SK-N-SH (cell line): Measurements from ENCODE around the gene ZNF827. TPM values are rescaled to one million over a fixed set of nuclear protein-coding genes. Genes with fewer than 3 reads are reported as not detected.

Experiments
- CTCF ChIA-PET: fragments of 300-600, 350-600 bp; formaldehyde crosslinking; extraction: SDS; loops from one replicate; lab custom pipeline; 2021; lab: Yijun Ruan, JAX
- POLR2A ChIA-PET: fragments of 350-600 bp; sonication (Branson Sonifier 250); formaldehyde crosslinking; extraction: SDS; loops from one replicate; lab custom pipeline; 2020; ENCODE audit warnings: antibody characterized with exemption, inconsistent platforms; lab: Yijun Ruan, JAX
- DNase-seq: peaks from one replicate; pipeline ENCODE4 v3.0.0; 2012
- H2AFZ ChIP-seq: fragments of 200-600 bp; sonication (generic); 2 replicates; pipeline ENCODE4 v1.8.1; 2016; ENCODE audit warnings: antibody characterized with exemption, mild to moderate bottlenecking, low read depth
- H3F3A ChIP-seq: fragments of 200-600 bp; sonication (generic); replicated peaks from 2 replicates; pipeline ENCODE3; 2016; ENCODE audit warnings: antibody characterized with exemption, mild to moderate bottlenecking; ENCODE audit not compliant: insufficient read depth
- H3K27ac ChIP-seq, 2 experiments: fragments of 200-500 bp in 1 of 2; fragments of 200-600 bp in 1 of 2; sonication (Bioruptor generic) in 1 of 2; sonication (generic), shearing (Covaris generic) in 1 of 2; 2 replicates each; pipeline versions ENCODE4 v1.5.1 to v1.6.1; 2014 to 2016; ENCODE audit warnings: low read depth in 2 of 2, inconsistent platforms in 1 of 2, low read length in 1 of 2, mild to moderate bottlenecking in 1 of 2, mixed read lengths in 1 of 2
- H3K27me3 ChIP-seq: fragments of 200-600 bp; sonication (generic), shearing (Covaris generic); 2 replicates; pipeline ENCODE4 v1.6.1; 2016; ENCODE audit warnings: mixed run types; ENCODE audit not compliant: insufficient read depth
- H3K36me3 ChIP-seq, 2 experiments: fragments of 200-500 bp in 1 of 2; fragments of 200-600 bp in 1 of 2; sonication (Bioruptor generic) in 1 of 2; sonication (generic) in 1 of 2; replicated peaks in 1 of 2; 2 replicates each; pipeline versions ENCODE3 to v1.5.1; 2014 to 2016; ENCODE audit warnings: low read length in 1 of 2, mild to moderate bottlenecking in 1 of 2; ENCODE audit not compliant: insufficient read depth in 2 of 2, control insufficient read depth in 1 of 2
- H3K4me1 ChIP-seq, 2 experiments: fragments of 200-500 bp in 1 of 2; fragments of 200-600 bp in 1 of 2; sonication (Bioruptor generic) in 1 of 2; sonication (generic), shearing (Covaris generic) in 1 of 2; 2 replicates each; pipeline versions ENCODE4 v1.5.1 to v1.6.1; 2014 to 2016; ENCODE audit warnings: low read depth in 1 of 2, low read length in 1 of 2, mixed run types in 1 of 2; ENCODE audit not compliant: insufficient read depth in 2 of 2, control insufficient read depth in 1 of 2
- H3K4me2 ChIP-seq: fragments of 200-600 bp; sonication (generic), shearing (Covaris generic); 2 replicates; pipeline ENCODE4 v1.6.1; 2017; ENCODE audit warnings: mixed run types
- H3K4me3 ChIP-seq, 2 experiments: fragments of 200-500 bp in 1 of 2; fragments of 200-600 bp in 1 of 2; sonication (Bioruptor generic) in 1 of 2; sonication (generic), shearing (Covaris generic) in 1 of 2; 2 replicates each; pipeline versions ENCODE4 v1.5.1 to v1.8.1; 2014 to 2016; ENCODE audit warnings: low read depth in 2 of 2, inconsistent platforms in 1 of 2, low read length in 1 of 2, mild to moderate bottlenecking in 1 of 2, mixed read lengths in 1 of 2, moderate library complexity in 1 of 2
- H3K79me2 ChIP-seq: fragments of 200-600 bp; sonication (generic); 2 replicates; pipeline ENCODE4 v1.8.1; 2017; ENCODE audit warnings: mild to moderate bottlenecking; ENCODE audit not compliant: insufficient read depth
- H3K9ac ChIP-seq: fragments of 200-600 bp; sonication (generic); 2 replicates; pipeline ENCODE4 v1.6.1; 2017; ENCODE audit warnings: mixed run types
- H3K9me2 ChIP-seq: fragments of 200-600 bp; sonication (generic); 2 replicates; pipeline ENCODE4 v1.6.1; 2017; ENCODE audit warnings: mixed run types
- H3K9me3 ChIP-seq: fragments of 200-600 bp; sonication (generic); 2 replicates; pipeline ENCODE4 v1.6.1; 2017; ENCODE audit warnings: mixed run types, mild to moderate bottlenecking, moderate library complexity
- H4K20me1 ChIP-seq: fragments of 200-600 bp; sonication (generic); 2 replicates; pipeline ENCODE4 v1.6.1; 2017; ENCODE audit warnings: mild to moderate bottlenecking, mixed run types; ENCODE audit not compliant: insufficient read depth
- ELF1 ChIP-seq: IDR thresholded peaks from 2 replicates; pipeline ENCODE4 v1.4.0; 2012
- EP300 ChIP-seq, 2 experiments: IDR thresholded peaks; 2 replicates each; pipeline versions ENCODE4 v1.4.0 to v1.6.1; 2012; ENCODE audit warnings: borderline replicate concordance in 1 of 2, low read depth in 1 of 2, low read length in 1 of 2
- EZH2phosphoT487 ChIP-seq: fragments of 200-600 bp; sonication (generic); IDR thresholded peaks from 2 replicates; pipeline ENCODE4 v1.6.1; 2017; ENCODE audit warnings: low read depth, mixed run types, mild to moderate bottlenecking, antibody characterized with exemption, moderate library complexity, borderline replicate concordance
- FOSL2 ChIP-seq: IDR thresholded peaks from 2 replicates; pipeline ENCODE4 v1.4.0; 2012; ENCODE audit warnings: low read depth, mild to moderate bottlenecking, moderate library complexity, borderline replicate concordance
- FOXJ3 ChIP-seq: sonication (generic); formaldehyde crosslinking; IDR thresholded peaks from 2 replicates; pipeline ENCODE4 v1.5.1; 2020; ENCODE audit warnings: mild to moderate bottlenecking, missing genetic modification reagents
- FOXM1 ChIP-seq: IDR thresholded peaks from 2 replicates; pipeline ENCODE4 v1.4.0; 2012; ENCODE audit warnings: low read depth, mild to moderate bottlenecking
- JUND ChIP-seq: IDR thresholded peaks from 2 replicates; pipeline ENCODE4 v1.4.0; 2012
- MEF2A ChIP-seq: IDR thresholded peaks from 2 replicates; pipeline ENCODE4 v1.4.0; 2012; ENCODE audit warnings: low read depth, borderline replicate concordance
- NFIC ChIP-seq: IDR thresholded peaks from 2 replicates; pipeline ENCODE4 v1.4.0; 2012; ENCODE audit warnings: borderline replicate concordance
- NRF1 ChIP-seq: IDR thresholded peaks from 2 replicates; pipeline ENCODE4 v1.6.1; 2012; ENCODE audit warnings: low read depth, mild to moderate bottlenecking, low read length
- RAD21 ChIP-seq: IDR thresholded peaks from 2 replicates; pipeline ENCODE4 v1.6.1; 2012; ENCODE audit warnings: mild to moderate bottlenecking, low read length
- RCOR1 ChIP-seq: fragments of 150-350 bp; IDR thresholded peaks from 2 replicates; pipeline ENCODE4 v1.6.1; 2017; ENCODE audit warnings: antibody characterized with exemption, low read length
- REST ChIP-seq: IDR thresholded peaks from 2 replicates; pipeline ENCODE4 v1.6.1; 2012; ENCODE audit warnings: mild to moderate bottlenecking, low read depth, low read length, moderate library complexity
- RFX5 ChIP-seq: IDR thresholded peaks from 2 replicates; pipeline ENCODE4 v1.6.1; 2012; ENCODE audit warnings: mild to moderate bottlenecking, improper control_type of control experiment, low read length
- RXRA ChIP-seq: IDR thresholded peaks from 2 replicates; pipeline ENCODE4 v1.4.0; 2012; ENCODE audit warnings: low read depth, mild to moderate bottlenecking, borderline replicate concordance
- SMC3 ChIP-seq: IDR thresholded peaks from 2 replicates; pipeline ENCODE4 v1.6.1; 2012; ENCODE audit warnings: low read depth, low read length, improper control_type of control experiment
- TAF1 ChIP-seq: IDR thresholded peaks from 2 replicates; pipeline ENCODE4 v1.6.1; 2012; ENCODE audit warnings: low read depth, mild to moderate bottlenecking, low read length, moderate library complexity, borderline replicate concordance
- TEAD4 ChIP-seq: IDR thresholded peaks from 2 replicates; pipeline ENCODE4 v1.4.0; 2012; ENCODE audit warnings: mild to moderate bottlenecking, borderline replicate concordance; ENCODE audit not compliant: insufficient read depth
- USF1 ChIP-seq: IDR thresholded peaks from 2 replicates; pipeline ENCODE4 v1.4.0; 2012; ENCODE audit warnings: low read depth, borderline replicate concordance
- YY1 ChIP-seq: IDR thresholded peaks from 2 replicates; pipeline ENCODE4 v1.4.0; 2012; ENCODE audit warnings: low read depth, mild to moderate bottlenecking
- WGBS: methylation state at CpG from one replicate; pipeline ENCODE4 v1.1.6; 2017; ENCODE audit warnings: low lambda C conversion rate; 5-methylcytosine and 5-hydroxymethylcytosine counted together
- polyA plus RNA-seq, 3 experiments: library from polyadenylated mRNA; depleted of rRNA; stranded (reverse); fragments of >200 nt; gene quantifications; 2 replicates each; pipeline ENCODE4 v1.2.3, GENCODE V29; 2012
- TF ChIP-seq, protein P1 (sequence below): IDR thresholded peaks from 2 replicates; pipeline ENCODE4; 2012

Gene ZNF827
- polyA plus RNA-seq, 1 of the 3 experiments (the other 2 are of a cell fraction), result 23.2 TPM

DNA sequence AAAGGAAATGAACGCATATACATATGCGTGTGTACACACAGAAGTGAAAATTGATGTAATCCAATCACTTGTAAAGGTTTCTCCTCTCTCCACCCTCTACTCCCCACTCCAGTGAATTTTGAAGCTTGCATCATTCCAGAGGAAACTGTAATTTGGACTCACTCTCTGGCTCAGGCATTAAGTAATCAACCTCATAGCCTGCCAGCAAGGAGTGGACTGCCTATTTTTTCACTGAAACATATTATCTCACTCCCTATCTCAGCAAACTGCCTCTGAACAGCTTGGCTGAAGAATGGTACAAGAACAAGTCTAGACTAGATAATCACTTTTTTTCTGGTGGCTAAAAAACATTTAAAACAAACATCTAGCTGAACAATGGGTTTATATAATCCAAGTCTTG, 134.5 kb downstream of the ZNF827 start (continued):
- peak; percentile 52; the same call in 1 of the 2 replicates for TF ChIP-seq NFIC
- TF ChIP-seq SMC3, result no peak
- 0 out of 2 replicates have a peak, but pooled peaks have one; percentile 9 for TF ChIP-seq JUND
- no peak for TF ChIP-seq NRF1
- no peak for TF ChIP-seq MEF2A
- TF ChIP-seq FOSL2, result peak; percentile 29; the same call in 1 of the 2 replicates
- TF ChIP-seq TAF1, result 0 out of 2 replicates have a peak, but pooled peaks have one; percentile 31
- no peak for TF ChIP-seq YY1
- TF ChIP-seq EP300 (IDR thresholded peaks at IDR 0.05; ENCODE audit: borderline replicate concordance in 1 of 2, low read depth in 1 of 2, low read length in 1 of 2), result peak in 1 of 2 experiments; percentile 58; a peak in 1 of 4 replicates
- TF ChIP-seq USF1, result no peak
- no peak for TF ChIP-seq ELF1

DNA sequence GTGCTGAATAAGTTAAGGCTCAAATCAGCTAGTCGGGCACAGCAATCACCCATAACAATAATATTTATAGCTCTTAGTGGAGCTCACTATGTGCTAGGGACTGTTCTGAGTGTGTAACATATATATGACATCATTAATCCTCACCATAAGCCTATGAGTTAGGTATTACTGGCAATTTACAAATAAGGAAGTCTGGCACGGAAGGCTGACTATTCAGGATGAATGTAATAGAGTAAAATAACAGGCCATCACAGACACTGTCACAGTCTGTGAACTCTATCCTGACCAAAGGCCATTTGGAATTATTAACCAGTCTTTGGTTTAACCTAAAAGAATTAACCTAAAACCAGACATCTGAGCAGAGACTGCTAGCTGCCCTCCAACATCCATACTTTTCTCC, 139.4 kb downstream of the ZNF827 start:
- H3K9me2 ChIP-seq, result no peaks in the 10 kb centered on the region
- no peak for DNase-seq
- ChIA-PET POLR2A (no interaction called here), CTCF (no interaction called here)
- H2AFZ ChIP-seq, result no peak overlapping the region
- H3K27me3 ChIP-seq, result no peaks in the 10 kb centered on the region
- H3K79me2 ChIP-seq, result no peaks in the 10 kb centered on the region
- H4K20me1 ChIP-seq, result no peaks in the 10 kb centered on the region
- 91% methylated on average over 2 of the region's 2 CpGs for WGBS
- H3K4me3 ChIP-seq, result no peak overlapping the region
- no peak overlapping the region; a peak in 1 of 4 replicates for H3K27ac ChIP-seq
- no peak for TF ChIP-seq FOXJ3 (CRISPR knock-in tag)
- TF ChIP-seq YY1, result no peak
- TF ChIP-seq, protein P1, sequence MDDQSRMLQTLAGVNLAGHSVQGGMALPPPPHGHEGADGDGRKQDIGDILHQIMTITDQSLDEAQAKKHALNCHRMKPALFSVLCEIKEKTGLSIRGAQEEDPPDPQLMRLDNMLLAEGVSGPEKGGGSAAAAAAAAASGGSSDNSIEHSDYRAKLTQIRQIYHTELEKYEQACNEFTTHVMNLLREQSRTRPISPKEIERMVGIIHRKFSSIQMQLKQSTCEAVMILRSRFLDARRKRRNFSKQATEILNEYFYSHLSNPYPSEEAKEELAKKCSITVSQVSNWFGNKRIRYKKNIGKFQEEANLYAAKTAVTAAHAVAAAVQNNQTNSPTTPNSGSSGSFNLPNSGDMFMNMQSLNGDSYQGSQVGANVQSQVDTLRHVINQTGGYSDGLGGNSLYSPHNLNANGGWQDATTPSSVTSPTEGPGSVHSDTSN, result no peak
- no peak for TF ChIP-seq JUND
- no peak for TF ChIP-seq FOXM1
- no peak for TF ChIP-seq EZH2phosphoT487
- H3K9ac ChIP-seq, result no peak overlapping the region
- H3K4me1 ChIP-seq, result peaks cover 3 to 12% of the 10 kb centered on the region in 2 experiments; a peak in 3 of 4 replicates
- no peaks in the 10 kb centered on the region for H3K9me3 ChIP-seq
- H3F3A ChIP-seq, result peaks cover 6% of the 10 kb centered on the region
- H3K36me3 ChIP-seq, result peaks cover 0 to 8% of the 10 kb centered on the region in 2 experiments
- H3K4me2 ChIP-seq, result no peak overlapping the region

- Histone ChIP-seq H3K27me3 (no peaks in the 10 kb centered on the region), H3K4me3 (no peak overlapping the region), H2AFZ (no peak overlapping the region), H3F3A (no peaks in the 10 kb centered on the region), H3K79me2 (no peaks in the 10 kb centered on the region), H3K9me2 (no peaks in the 10 kb centered on the region), H3K36me3 (peaks cover 5 to 8% of the 10 kb centered on the region in 2 experiments), H3K27ac (no peak overlapping the region), H3K4me1 (peaks cover 0 to 3% of the 10 kb centered on the region in 2 experiments; a peak in 1 of 4 replicates), H3K9me3 (no peaks in the 10 kb centered on the region), H3K4me2 (no peak overlapping the region), H4K20me1 (no peaks in the 10 kb centered on the region), H3K9ac (no peak overlapping the region)
- POLR2A ChIA-PET, result no interaction called here
- CTCF ChIA-PET, result interaction anchor here (0.6 kb wide), 1 partner anchor 62 kb away, joined by 3 read pairs; no protein-coding TSS in a partner anchor
- DNase-seq, result no peak
- TF ChIP-seq REST (no peak), RXRA (no peak), FOSL2 (no peak), RFX5 (no peak), EZH2phosphoT487 (no peak), TEAD4 (no peak), RCOR1 (no peak), RAD21 (no peak), NFIC (no peak)
Measured at GRCh38 chr4:145797278-145797677, 141.3 kb downstream of the ZNF827 start.
